Activated CD4-positive, alpha-beta T cell treated with anti-CD3 and anti-CD28 coated beads for 24 hours (primary cell): ENCODE data around the gene CBX8.

ENCODE experiments used
- DNase-seq, 2 donors: peaks; one replicate each; pipeline ENCODE4 v3.0.0-alpha.2; 2020; ENCODE audit warnings: low read depth in 2 of 2

Gene CBX8

GRCh38 chr17:79819534-79820276 lies 22.8 kb upstream of the CBX8 start:
- no peak for DNase-seq

- DNase-seq: no peak
Observed at GRCh38 chr17:79819085-79819484, 22.2 kb upstream of the CBX8 start.

- no peak for DNase-seq
Observed at GRCh38 chr17:79818026-79818758, 21.3 kb upstream of the CBX8 start.

- DNase-seq: no peak
Observed at GRCh38 chr17:79815836-79816461, 19.1 kb upstream of the CBX8 start.

GRCh38 chr17:79814974-79815835 lies 18.3 kb upstream of the CBX8 start:
- no peak for DNase-seq

GRCh38 chr17:79814127-79814973 lies 17.5 kb upstream of the CBX8 start:
- DNase-seq: no peak

- DNase-seq: no peak
Observed at GRCh38 chr17:79813297-79814126, 16.6 kb upstream of the CBX8 start.

- DNase-seq: no peak
Observed at GRCh38 chr17:79812353-79813258, 15.7 kb upstream of the CBX8 start.

- DNase-seq: no peak
Observed at GRCh38 chr17:79811868-79812352, 15.0 kb upstream of the CBX8 start.

GRCh38 chr17:79811011-79811867 lies 14.4 kb upstream of the CBX8 start:
- DNase-seq: no peak

- peak; percentile 58 to 63 for DNase-seq
Observed at GRCh38 chr17:79810130-79811010, 13.5 kb upstream of the CBX8 start.

- DNase-seq: no peak
Observed at GRCh38 chr17:79809530-79810129, 12.8 kb upstream of the CBX8 start.

GRCh38 chr17:79808763-79809529 lies 12.1 kb upstream of the CBX8 start:
- DNase-seq: no peak

GRCh38 chr17:79806863-79807720 lies 10.2 kb upstream of the CBX8 start:
- DNase-seq: no peak

- no peak for DNase-seq
Observed at GRCh38 chr17:79806446-79806760, 9.5 kb upstream of the CBX8 start.
